Testis (tissue), 2 donors: ENCODE measurements around the gene TECR.

Source experiments
- CTCF ChIP-seq, 3 experiments: fragments of 450-650 bp in 2 of 3; fragments of 200-600 bp in 1 of 3; sonication (generic) in 1 of 3; IDR thresholded peaks; one replicate each; pipeline ENCODE4 v1.5.1; 2016 to 2019; ENCODE audit warnings: antibody characterized with exemption in 3 of 3, mild to moderate bottlenecking in 2 of 3, moderate library complexity in 1 of 3
- POLR2A ChIP-seq: fragments of 450-650 bp; IDR thresholded peaks from one replicate; pipeline ENCODE4 v1.6.1; 2017; ENCODE audit warnings: antibody characterized with exemption, mild to moderate bottlenecking, moderate library complexity

GRCh38 chr19:14544977-14545715 is 15.8 kb downstream of the TECR start:
- no peak for TF ChIP-seq CTCF (IDR thresholded peaks at IDR 0.05)
- no peak for TF ChIP-seq POLR2A
